Thoracic aorta (tissue), 2 donors: Measurements from ENCODE around the gene EXOC8. TPM values are rescaled to one million over a fixed set of nuclear protein-coding genes. Genes with fewer than 3 reads are reported as not detected.

Experiments used
- ATAC-seq: fragments of 150-250 bp; one replicate; pipeline ENCODE4 v1.8.0; 2017; ENCODE audit warnings: low read depth; ENCODE audit not compliant: insufficient number of reproducible peaks, low FRiP score
- DNase-seq: peaks from one replicate; pipeline ENCODE4 v3.0.0-alpha.2; 2020; ENCODE audit warnings: low spot score
- H3K27ac ChIP-seq, 2 donors: fragments of 200-600 bp; sonication (generic); 1 replicate in 1 of 2; 2 replicates in 1 of 2; pipeline ENCODE4 v1.5.1; 2016; ENCODE audit warnings: mild to moderate bottlenecking in 2 of 2, moderate library complexity in 2 of 2
- H3K27me3 ChIP-seq: fragments of 200-600 bp; sonication (generic); replicated peaks from 2 replicates; pipeline ENCODE4 v1.6.0; 2016; ENCODE audit warnings: mild to moderate bottlenecking; ENCODE audit not compliant: insufficient read depth
- H3K36me3 ChIP-seq: fragments of 200-600 bp; sonication (generic); one replicate; pipeline ENCODE4 v1.5.1; 2016
- H3K4me1 ChIP-seq, 2 donors: fragments of 200-600 bp; sonication (generic); 1 replicate in 1 of 2; 2 replicates in 1 of 2; pipeline versions ENCODE4 v1.5.1 to v1.6.0; 2016; ENCODE audit warnings: low read depth in 2 of 2, mild to moderate bottlenecking in 1 of 2; ENCODE audit not compliant: control insufficient read depth in 1 of 2
- H3K4me3 ChIP-seq: fragments of 200-600 bp; sonication (generic); 2 replicates; pipeline ENCODE4 v1.5.1; 2016; ENCODE audit warnings: mild to moderate bottlenecking
- H3K9me3 ChIP-seq: fragments of 200-600 bp; sonication (generic); 2 replicates; pipeline ENCODE4 v1.5.1; 2016
- CTCF ChIP-seq: fragments of 200-600 bp; sonication (generic); IDR thresholded peaks from one replicate; pipeline ENCODE4 v1.5.1; 2019; ENCODE audit warnings: antibody characterized with exemption
- total RNA-seq, 2 donors: library from RNA; depleted of rRNA; stranded (reverse); fragments of >200 nt; gene quantifications; one replicate each; pipeline versions ENCODE4 v1.1.0 to v1.2.3, GENCODE V29; 2016

The EXOC8 gene
- total RNA-seq, 2 donors from 2014 or later, result 15.0 to 21.7 TPM

- Histone ChIP-seq H3K27ac (no peak overlapping the region), H3K27me3 (no peaks in the 10 kb centered on the region), H3K4me3 (peak overlapping the region; percentile 80), H3K4me1 (peaks cover 42 to 57% of the 10 kb centered on the region in 2 donors), H3K9me3 (no peaks in the 10 kb centered on the region), H3K36me3 (no peaks in the 10 kb centered on the region)
- no peak for TF ChIP-seq CTCF
- ATAC-seq (no peak), DNase-seq (no peak)
Observed at GRCh38 chr1:231334952-231335351, 2.7 kb downstream of the EXOC8 start.

GRCh38 chr1:231334079-231334666 lies 3.5 kb downstream of the EXOC8 start:
- no peak for TF ChIP-seq CTCF
- H3K27me3 ChIP-seq, result no peaks in the 10 kb centered on the region
- H3K36me3 ChIP-seq, result no peaks in the 10 kb centered on the region
- ATAC-seq (no peak), DNase-seq (no peak)
- H3K9me3 ChIP-seq, result no peaks in the 10 kb centered on the region
- H3K4me3 ChIP-seq, result peak overlapping the region; percentile 80
- H3K4me1 ChIP-seq, result peaks cover 37 to 49% of the 10 kb centered on the region in 2 donors
- H3K27ac ChIP-seq, result no peak overlapping the region

- TF ChIP-seq CTCF, result no peak
- no peaks in the 10 kb centered on the region for H3K27me3 ChIP-seq
- no peaks in the 10 kb centered on the region for H3K9me3 ChIP-seq
- DNase-seq, result no peak
- peaks cover 35 to 43% of the 10 kb centered on the region in 2 donors for H3K4me1 ChIP-seq
- no peak for ATAC-seq
- H3K27ac ChIP-seq, result no peak overlapping the region
- H3K36me3 ChIP-seq, result no peaks in the 10 kb centered on the region
- H3K4me3 ChIP-seq, result no peak overlapping the region
Observed at GRCh38 chr1:231332761-231333160, 4.9 kb downstream of the EXOC8 start.

- no peak for ATAC-seq
Observed at GRCh38 chr1:231329483-231329882, 8.2 kb downstream of the EXOC8 start.

GRCh38 chr1:231327617-231328016 lies 10.0 kb downstream of the EXOC8 start:
- H3K36me3 ChIP-seq, result no peaks in the 10 kb centered on the region
- no peak overlapping the region for H3K4me3 ChIP-seq
- no peaks in the 10 kb centered on the region for H3K27me3 ChIP-seq
- no peaks in the 10 kb centered on the region for H3K9me3 ChIP-seq
- H3K27ac ChIP-seq, result no peak overlapping the region
- no peak for TF ChIP-seq CTCF
- no peak for DNase-seq
- no peak for ATAC-seq
- H3K4me1 ChIP-seq, result peaks cover 0 to under 1% of the 10 kb centered on the region in 2 donors

More at GRCh38 chr1:231329483-231329882, 8.2 kb downstream of the EXOC8 start:
- no peak for TF ChIP-seq CTCF
- Histone ChIP-seq H3K4me3 (no peak overlapping the region), H3K27me3 (no peaks in the 10 kb centered on the region), H3K4me1 (peaks cover 12 to 19% of the 10 kb centered on the region in 2 donors), H3K36me3 (no peaks in the 10 kb centered on the region), H3K9me3 (no peaks in the 10 kb centered on the region), H3K27ac (no peak overlapping the region)
- no peak for DNase-seq
